Measurements from ENCODE around the gene ORMDL3.
"Not testable (repeated sequence)": the region's sequence is repeated elsewhere in the genome, so short reads cannot be mapped to it uniquely, and the experiment has no call there.

The ORMDL3 gene

GRCh38 chr17:39904990-39905288, 22.5 kb downstream of the ORMDL3 start:
- WGBS, 2 experiments (ENCODE audit: insufficient coverage in 2 of 2) = 94 to 96% methylated on average over 3 of the region's 3 CpGs
- Histone ChIP-seq H3K9me3 (ENCODE audit: control insufficient read depth, low read length) (no peaks in the 10 kb centered on the region), H3K4me3 (ENCODE audit: extremely low read depth, insufficient read depth, low read length, poor library complexity, severe bottlenecking) (no peak overlapping the region), H3K36me3 (ENCODE audit: control insufficient read depth, insufficient read depth, low read length) (peaks cover 16% of the 10 kb centered on the region), H3K27ac (ENCODE audit: low read depth, low read length, severe bottlenecking) (no peak overlapping the region), H3K4me1 (ENCODE audit: control insufficient read depth, insufficient read depth, low read length, poor library complexity, severe bottlenecking) (no peaks in the 10 kb centered on the region)

GRCh38 chr17:39903158-39903884, 24.1 kb downstream of the ORMDL3 start:
- H3K36me3 ChIP-seq (ENCODE audit: control insufficient read depth, insufficient read depth, low read length) = peaks cover 2% of the 10 kb centered on the region
- no peaks in the 10 kb centered on the region for H3K9me3 ChIP-seq (ENCODE audit: control insufficient read depth, low read length)
- no peak overlapping the region for H3K4me3 ChIP-seq (ENCODE audit: extremely low read depth, insufficient read depth, low read length, poor library complexity, severe bottlenecking)
- 83 to 95% methylated on average over 2 to 3 of the region's 4 CpGs for WGBS, 2 experiments (ENCODE audit: insufficient coverage in 2 of 2)
- no peak overlapping the region for H3K27ac ChIP-seq (ENCODE audit: low read depth, low read length, severe bottlenecking)
- H3K4me1 ChIP-seq (ENCODE audit: control insufficient read depth, insufficient read depth, low read length, poor library complexity, severe bottlenecking) = no peaks in the 10 kb centered on the region

DNA sequence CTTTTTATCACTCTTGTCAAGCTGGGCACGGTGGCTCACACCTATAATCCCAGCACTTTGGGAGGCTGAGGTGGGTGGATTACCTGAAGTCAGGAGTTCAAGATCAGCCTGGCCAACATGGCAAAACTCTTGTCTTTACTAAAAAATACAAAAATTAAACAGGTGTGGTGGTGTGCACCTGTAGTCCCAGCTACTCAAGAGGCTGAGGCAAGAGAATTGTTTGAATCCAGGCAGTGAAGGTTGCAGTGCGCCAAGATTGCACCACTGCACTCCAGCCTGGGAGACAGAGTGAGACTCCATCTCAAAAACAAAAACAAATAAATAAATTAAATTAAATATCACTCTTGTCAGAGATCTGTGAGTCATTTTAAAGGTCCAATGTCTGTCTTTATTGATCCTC, 25.4 kb downstream of the ORMDL3 start:
- not testable (repeated sequence) for H3K36me3 ChIP-seq (ENCODE audit: control insufficient read depth, insufficient read depth, low read length); H3K27ac ChIP-seq (ENCODE audit: low read depth, low read length, severe bottlenecking)
- WGBS, 2 experiments (ENCODE audit: insufficient coverage in 2 of 2) = 100% methylated on average over 1 of the region's 2 CpGs

DNA sequence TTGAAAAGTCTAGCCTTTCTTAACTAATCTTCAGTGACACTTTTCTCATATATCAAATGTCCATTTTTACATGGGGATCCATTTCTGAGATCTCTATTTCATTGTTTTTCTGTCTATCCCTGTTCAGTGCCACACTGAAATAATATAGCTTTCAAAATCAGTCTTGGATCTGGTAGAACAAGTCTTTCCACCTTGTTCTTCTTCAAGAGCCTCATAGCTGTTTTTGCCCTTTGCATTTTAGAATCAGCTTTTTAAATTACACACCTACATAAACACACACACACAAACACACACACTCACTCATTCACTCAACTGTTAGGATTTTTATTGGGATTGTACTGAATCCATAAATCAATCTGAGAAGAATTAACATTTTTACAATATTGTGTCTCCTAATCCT, 28.2 kb downstream of the ORMDL3 start:
- Histone ChIP-seq H3K9me3 (ENCODE audit: control insufficient read depth, low read length) (no peaks in the 10 kb centered on the region), H3K4me1 (ENCODE audit: control insufficient read depth, insufficient read depth, low read length, poor library complexity, severe bottlenecking) (no peaks in the 10 kb centered on the region), H3K4me3 (ENCODE audit: extremely low read depth, insufficient read depth, low read length, poor library complexity, severe bottlenecking) (no peak overlapping the region), H3K36me3 (ENCODE audit: control insufficient read depth, insufficient read depth, low read length) (no peaks in the 10 kb centered on the region), H3K27ac (ENCODE audit: low read depth, low read length, severe bottlenecking) (no peak overlapping the region)

More for the DNA sequence above, 25.4 kb downstream of the ORMDL3 start:
- H3K9me3 ChIP-seq (ENCODE audit: control insufficient read depth, low read length); H3K4me3 ChIP-seq (ENCODE audit: extremely low read depth, insufficient read depth, low read length, poor library complexity, severe bottlenecking); H3K4me1 ChIP-seq (ENCODE audit: control insufficient read depth, insufficient read depth, low read length, poor library complexity, severe bottlenecking): not testable (repeated sequence)

DNA sequence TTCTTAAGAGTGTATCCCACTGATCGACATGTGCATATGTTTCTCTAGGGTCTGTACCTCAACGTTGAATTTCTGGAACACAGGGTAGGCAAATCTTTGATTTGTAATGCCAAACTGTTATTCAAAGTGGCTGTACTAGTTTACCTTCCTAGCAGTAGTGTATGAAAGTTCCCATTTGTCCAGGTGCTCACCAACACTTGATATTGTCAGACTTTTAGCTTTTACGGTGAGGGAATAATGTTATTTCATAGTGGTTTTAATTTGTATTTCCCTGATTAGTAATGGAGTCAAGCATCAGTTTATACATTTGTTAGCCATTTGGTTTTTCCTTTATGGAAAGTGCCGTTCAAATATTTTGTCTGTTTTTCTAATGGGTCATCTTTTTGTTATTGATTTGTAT, 29.3 kb downstream of the ORMDL3 start:
- Histone ChIP-seq H3K4me1 (ENCODE audit: control insufficient read depth, insufficient read depth, low read length, poor library complexity, severe bottlenecking) (no peaks in the 10 kb centered on the region), H3K9me3 (ENCODE audit: control insufficient read depth, low read length) (no peaks in the 10 kb centered on the region), H3K27ac (ENCODE audit: low read depth, low read length, severe bottlenecking) (no peak overlapping the region), H3K36me3 (ENCODE audit: control insufficient read depth, insufficient read depth, low read length) (no peaks in the 10 kb centered on the region), H3K4me3 (ENCODE audit: extremely low read depth, insufficient read depth, low read length, poor library complexity, severe bottlenecking) (no peak overlapping the region)
- WGBS, 2 experiments (ENCODE audit: insufficient coverage in 2 of 2) = 80 to 100% methylated on average over 2 to 3 of the region's 4 CpGs

DNA sequence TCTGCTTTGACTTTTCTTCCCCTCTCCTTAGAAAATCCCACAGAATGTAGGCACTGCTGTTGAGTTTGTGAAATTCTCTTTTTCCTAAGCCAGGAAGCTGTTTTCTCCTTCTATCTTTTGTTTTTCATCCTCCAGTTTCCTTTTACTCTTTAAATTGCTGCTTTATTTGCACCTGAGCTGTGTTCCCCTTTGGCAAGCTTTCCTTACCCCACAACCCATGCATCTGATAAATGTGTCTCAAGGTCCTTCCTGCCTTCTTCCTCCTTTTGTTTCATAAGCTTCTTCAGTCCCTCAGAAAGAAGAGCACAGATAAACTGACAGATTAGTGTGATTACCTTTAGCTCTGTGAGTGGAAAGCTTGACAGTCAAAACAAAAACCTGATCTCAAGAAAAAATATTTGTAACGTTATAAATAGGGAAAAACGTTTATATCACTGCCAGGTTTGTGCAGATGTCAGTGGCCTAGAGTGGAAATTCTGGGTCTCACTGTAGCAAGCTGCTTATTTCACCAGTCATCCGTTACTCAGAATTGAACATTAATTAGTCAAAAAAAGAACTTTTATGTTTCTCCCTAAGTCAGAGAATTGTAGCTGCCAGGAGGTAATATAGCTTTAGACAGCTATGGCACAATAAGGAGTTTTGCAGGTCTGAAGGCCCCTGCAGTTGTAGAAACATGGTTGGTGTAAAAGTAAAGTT, 32.6 kb downstream of the ORMDL3 start:
- no peaks in the 10 kb centered on the region for H3K9me3 ChIP-seq (ENCODE audit: control insufficient read depth, low read length)

GRCh38 chr17:39889200-39889599, 38.2 kb downstream of the ORMDL3 start:
- Histone ChIP-seq H3K4me1 (ENCODE audit: control insufficient read depth, insufficient read depth, low read length, poor library complexity, severe bottlenecking) (no peaks in the 10 kb centered on the region), H3K36me3 (ENCODE audit: control insufficient read depth, insufficient read depth, low read length) (no peaks in the 10 kb centered on the region), H3K27ac (ENCODE audit: low read depth, low read length, severe bottlenecking) (no peak overlapping the region), H3K9me3 (ENCODE audit: control insufficient read depth, low read length) (no peaks in the 10 kb centered on the region), H3K4me3 (ENCODE audit: extremely low read depth, insufficient read depth, low read length, poor library complexity, severe bottlenecking) (no peak overlapping the region)
- WGBS, 2 experiments (ENCODE audit: insufficient coverage in 2 of 2) = 43% methylated on average over 1 of the region's 2 CpGs; no CpG with 5 or more reads in 1 of the 2 experiments

More for the DNA sequence above, 32.6 kb downstream of the ORMDL3 start:
- WGBS, 2 experiments (ENCODE audit: insufficient coverage in 2 of 2) = no CpG with 5 or more reads among the region's 3 CpGs
- Histone ChIP-seq H3K4me3 (ENCODE audit: extremely low read depth, insufficient read depth, low read length, poor library complexity, severe bottlenecking) (no peak overlapping the region), H3K4me1 (ENCODE audit: control insufficient read depth, insufficient read depth, low read length, poor library complexity, severe bottlenecking) (no peaks in the 10 kb centered on the region), H3K36me3 (ENCODE audit: control insufficient read depth, insufficient read depth, low read length) (no peaks in the 10 kb centered on the region), H3K27ac (ENCODE audit: low read depth, low read length, severe bottlenecking) (no peak overlapping the region)

- no peak overlapping the region for H3K4me3 ChIP-seq (ENCODE audit: extremely low read depth, insufficient read depth, low read length, poor library complexity, severe bottlenecking)
- H3K36me3 ChIP-seq (ENCODE audit: control insufficient read depth, insufficient read depth, low read length) = no peaks in the 10 kb centered on the region
- no peak overlapping the region for H3K27ac ChIP-seq (ENCODE audit: low read depth, low read length, severe bottlenecking)
- H3K9me3 ChIP-seq (ENCODE audit: control insufficient read depth, low read length) = no peaks in the 10 kb centered on the region
- no peaks in the 10 kb centered on the region for H3K4me1 ChIP-seq (ENCODE audit: control insufficient read depth, insufficient read depth, low read length, poor library complexity, severe bottlenecking)
Measured at GRCh38 chr17:39887078-39887477, 40.3 kb downstream of the ORMDL3 start.

DNA sequence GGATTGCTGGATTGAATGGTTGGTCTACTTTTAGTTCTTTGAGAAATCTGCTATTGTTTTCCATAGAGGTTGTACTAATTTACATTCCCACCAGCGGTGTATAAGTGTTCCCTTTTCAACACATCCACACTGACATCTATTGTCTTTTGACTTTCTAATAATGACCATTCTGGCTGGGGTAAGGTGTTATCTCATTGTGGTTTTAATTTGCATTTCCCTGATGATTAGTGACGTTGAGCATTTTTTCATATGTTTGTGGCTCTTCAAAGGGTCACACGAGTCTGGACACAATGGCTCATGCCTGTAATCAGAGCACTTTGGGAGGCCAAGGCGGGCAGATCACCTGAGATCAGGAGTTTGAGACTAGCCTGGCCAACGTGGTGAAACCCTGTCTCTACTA, 41.3 kb downstream of the ORMDL3 start:
- 71 to 78% methylated on average over 3 of the region's 5 CpGs for WGBS, 2 experiments (ENCODE audit: insufficient coverage in 2 of 2)
- not testable (repeated sequence) for H3K4me3 ChIP-seq (ENCODE audit: extremely low read depth, insufficient read depth, low read length, poor library complexity, severe bottlenecking); H3K4me1 ChIP-seq (ENCODE audit: control insufficient read depth, insufficient read depth, low read length, poor library complexity, severe bottlenecking); H3K9me3 ChIP-seq (ENCODE audit: control insufficient read depth, low read length); H3K27ac ChIP-seq (ENCODE audit: low read depth, low read length, severe bottlenecking); H3K36me3 ChIP-seq (ENCODE audit: control insufficient read depth, insufficient read depth, low read length)

- Histone ChIP-seq H3K27ac (ENCODE audit: low read depth, low read length, severe bottlenecking) (no peak overlapping the region), H3K4me1 (ENCODE audit: control insufficient read depth, insufficient read depth, low read length, poor library complexity, severe bottlenecking) (no peaks in the 10 kb centered on the region), H3K4me3 (ENCODE audit: extremely low read depth, insufficient read depth, low read length, poor library complexity, severe bottlenecking) (no peak overlapping the region), H3K36me3 (ENCODE audit: control insufficient read depth, insufficient read depth, low read length) (no peaks in the 10 kb centered on the region), H3K9me3 (ENCODE audit: control insufficient read depth, low read length) (no peaks in the 10 kb centered on the region)
- WGBS, 2 experiments (ENCODE audit: insufficient coverage in 2 of 2) = no CpG with 5 or more reads among the region's 2 CpGs
Measured at GRCh38 chr17:39872751-39873150, 54.6 kb downstream of the ORMDL3 start.

- Histone ChIP-seq H3K36me3 (ENCODE audit: control insufficient read depth, insufficient read depth, low read length) (no peaks in the 10 kb centered on the region), H3K4me3 (ENCODE audit: extremely low read depth, insufficient read depth, low read length, poor library complexity, severe bottlenecking) (no peak overlapping the region), H3K27ac (ENCODE audit: low read depth, low read length, severe bottlenecking) (no peak overlapping the region), H3K9me3 (ENCODE audit: control insufficient read depth, low read length) (no peaks in the 10 kb centered on the region), H3K4me1 (ENCODE audit: control insufficient read depth, insufficient read depth, low read length, poor library complexity, severe bottlenecking) (no peaks in the 10 kb centered on the region)
- WGBS, 2 experiments (ENCODE audit: insufficient coverage in 2 of 2) = 40 to 83% methylated on average over 1 of the region's 2 CpGs
Measured at GRCh38 chr17:39871801-39872200, 55.6 kb downstream of the ORMDL3 start.
